Activated gamma-delta T cell treated with Interleukin-2 at 50 U/mL for 16 hours (primary cell): Measurements from ENCODE around the gene PSMD2.
"Not testable (repeated sequence)": the region's sequence is repeated elsewhere in the genome, so short reads cannot be mapped to it uniquely, and the experiment has no call there.

ENCODE experiments used
- DNase-seq: peaks from one replicate; pipeline ENCODE4 v3.0.0-alpha.2; 2020

The PSMD2 gene

GRCh38 chr3:184298759-184299487 lies at the start of gene PSMD2:
Gene PSMD2 (plus strand): TSS chr3:184299241. CDS start chr3:184299267, 26 bp downstream.
- DNase-seq: peak; percentile 98

DNA sequence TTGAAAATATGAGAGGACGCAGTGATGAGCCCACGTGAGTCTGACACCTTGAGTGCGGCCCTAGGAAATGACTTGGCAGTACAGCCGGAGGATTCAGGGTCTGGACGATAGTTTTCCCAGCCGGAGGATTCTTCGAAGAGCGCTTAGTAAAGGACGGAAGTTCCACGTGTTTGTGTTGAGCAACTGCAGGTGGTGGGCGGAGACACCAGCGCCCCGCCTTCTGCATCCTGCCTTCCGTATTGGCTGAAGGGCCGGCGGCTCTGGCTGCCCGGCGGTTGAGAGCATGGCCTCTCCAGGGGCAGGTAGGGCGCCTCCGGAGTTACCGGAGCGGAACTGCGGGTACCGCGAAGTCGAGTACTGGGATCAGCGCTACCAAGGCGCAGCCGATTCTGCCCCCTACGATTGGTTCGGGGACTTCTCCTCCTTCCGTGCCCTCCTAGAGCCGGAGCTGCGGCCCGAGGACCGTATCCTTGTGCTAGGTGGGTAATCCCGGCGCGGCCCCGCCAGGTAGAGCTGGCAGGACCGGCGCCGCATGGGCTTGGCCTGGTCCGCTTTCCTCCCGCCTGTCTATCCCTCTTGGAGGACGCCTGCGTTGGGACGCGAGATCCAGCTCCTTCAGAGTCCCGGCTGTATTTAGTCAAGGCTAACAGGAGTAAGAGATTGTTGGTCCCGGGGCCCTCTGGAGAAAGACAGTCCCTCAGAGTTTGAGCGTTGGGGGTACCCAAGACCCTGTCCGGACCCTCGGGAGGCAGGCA lies 49.5 kb upstream of the PSMD2 start, which contains the start of gene EEF1AKMT4:
Gene EEF1AKMT4, plus strand, starts transcription at position 261 of the 755 bp plus-strand sequence. Its CDS starts 23 bp downstream, at position 284.
- DNase-seq: peak; percentile 95

DNA sequence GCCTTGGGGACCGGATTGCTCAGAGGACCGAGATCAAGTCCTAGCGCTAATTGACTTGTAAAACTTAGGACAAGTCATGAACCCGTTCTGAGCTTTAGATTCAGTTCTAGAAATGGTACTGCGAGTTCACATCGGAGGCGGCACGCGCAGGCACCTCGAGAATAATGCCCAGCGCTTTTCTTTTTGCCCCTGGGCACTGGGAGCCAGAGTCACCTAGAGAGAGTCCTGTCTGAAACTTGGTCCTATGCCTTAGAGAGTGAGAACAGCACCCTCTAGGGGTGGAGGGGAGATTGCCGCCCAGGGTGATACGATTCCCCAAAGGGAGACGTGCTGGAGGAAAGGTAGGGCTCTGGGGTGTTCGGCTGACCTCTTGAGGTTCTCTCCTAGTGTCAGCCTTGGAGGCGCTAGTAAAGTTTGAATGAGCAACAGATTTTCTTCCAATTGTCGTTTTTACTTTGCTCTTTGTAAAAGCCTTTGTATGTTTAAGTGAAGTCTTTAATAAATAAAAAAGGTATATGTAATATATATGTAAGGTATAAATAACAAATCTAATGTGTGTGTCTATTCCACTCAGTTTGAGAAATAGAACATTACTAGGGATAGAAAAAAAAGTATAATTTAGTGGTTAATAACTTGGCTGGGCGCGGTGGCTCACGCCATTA lies 48.7 kb upstream of the PSMD2 start:
- DNase-seq: peak; percentile 90

DNA sequence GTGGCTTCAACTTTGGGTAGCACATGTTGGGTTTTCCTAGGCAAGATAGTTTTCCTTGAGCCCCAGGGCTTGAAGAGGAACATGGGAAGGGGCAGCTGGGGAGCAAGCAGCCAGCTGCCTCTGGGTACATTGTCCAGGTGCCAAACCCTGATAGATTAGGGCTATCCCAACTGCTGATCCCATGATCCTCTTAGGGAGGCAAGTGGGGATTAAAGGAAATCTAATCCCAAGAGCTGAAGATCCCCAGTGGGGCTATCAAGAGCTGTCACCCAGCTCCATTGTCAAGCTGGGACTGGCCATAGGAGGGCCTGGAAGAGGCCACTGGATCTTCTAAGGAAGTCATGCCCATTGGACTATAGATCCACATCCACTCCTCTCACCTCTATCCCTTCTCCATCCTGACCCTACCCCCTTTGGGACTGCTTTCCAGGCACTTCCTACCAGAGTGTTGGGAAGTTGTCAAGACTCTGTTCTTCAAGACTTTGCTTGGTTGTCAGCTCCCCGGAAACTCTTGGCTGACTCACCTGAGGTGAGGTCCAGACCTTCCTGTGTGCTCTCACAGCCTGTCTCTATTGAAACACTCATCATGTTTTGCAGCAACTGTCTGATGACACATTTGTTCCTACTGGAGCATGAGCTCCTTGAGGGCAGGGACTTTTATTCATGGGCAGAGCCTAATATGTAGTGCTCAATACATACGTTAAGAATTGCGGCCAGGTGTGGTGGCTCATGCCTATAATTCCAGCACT lies 43.6 kb upstream of the PSMD2 start:
- DNase-seq: no peak

DNA sequence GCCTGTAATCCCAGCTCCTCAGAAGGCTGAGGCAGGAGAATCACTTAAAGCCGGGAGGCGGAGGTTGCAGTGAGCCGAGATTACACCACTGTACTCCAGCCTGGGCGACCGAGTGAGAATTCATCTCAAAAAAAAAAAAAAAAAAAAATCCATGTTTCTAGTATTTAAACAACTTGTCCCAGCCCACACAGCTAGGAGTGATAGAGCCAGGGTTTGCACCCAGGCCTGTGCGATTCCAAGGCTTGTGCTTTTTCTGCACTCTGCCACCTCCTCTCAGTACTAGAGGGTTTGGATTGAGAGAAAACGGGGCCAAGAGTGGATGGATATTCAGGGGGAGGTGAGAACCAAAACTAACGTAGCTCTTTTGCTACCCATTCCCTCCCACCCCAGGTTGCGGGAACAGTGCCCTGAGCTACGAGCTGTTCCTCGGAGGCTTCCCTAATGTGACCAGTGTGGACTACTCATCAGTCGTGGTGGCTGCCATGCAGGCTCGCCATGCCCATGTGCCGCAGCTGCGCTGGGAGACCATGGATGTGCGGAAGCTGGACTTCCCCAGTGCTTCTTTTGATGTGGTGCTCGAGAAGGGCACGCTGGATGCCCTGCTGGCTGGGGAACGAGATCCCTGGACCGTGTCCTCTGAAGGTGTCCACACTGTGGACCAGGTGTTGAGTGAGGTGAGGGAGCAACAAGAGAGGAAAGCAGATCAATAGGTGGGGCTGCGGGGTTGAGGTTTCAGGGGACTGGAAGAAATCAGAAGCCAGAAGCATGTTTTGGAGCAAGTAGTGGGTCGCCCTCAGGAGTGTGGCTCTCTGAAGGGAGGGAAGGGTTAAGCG lies 41.7 kb upstream of the PSMD2 start:
- DNase-seq: no peak

DNA sequence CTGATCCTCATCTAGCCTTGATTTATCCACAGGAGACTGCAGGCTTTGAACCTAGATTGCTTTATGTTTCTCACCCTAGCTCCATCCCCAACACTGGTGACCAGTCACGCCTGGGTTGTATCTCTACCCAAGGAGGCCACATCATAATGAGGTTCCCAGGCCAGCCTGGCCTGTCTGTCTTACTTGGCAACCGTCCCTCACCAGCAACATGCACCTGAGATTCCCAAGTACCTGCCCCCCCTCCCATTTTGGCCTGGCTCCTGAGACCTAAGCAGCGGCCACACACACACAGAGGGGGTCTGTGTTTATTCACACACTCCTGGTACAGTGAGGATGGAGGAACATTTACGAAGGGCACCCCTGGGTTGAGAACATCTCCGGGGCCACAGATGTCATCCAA lies 40.1 kb upstream of the PSMD2 start:
- no peak for DNase-seq

DNA sequence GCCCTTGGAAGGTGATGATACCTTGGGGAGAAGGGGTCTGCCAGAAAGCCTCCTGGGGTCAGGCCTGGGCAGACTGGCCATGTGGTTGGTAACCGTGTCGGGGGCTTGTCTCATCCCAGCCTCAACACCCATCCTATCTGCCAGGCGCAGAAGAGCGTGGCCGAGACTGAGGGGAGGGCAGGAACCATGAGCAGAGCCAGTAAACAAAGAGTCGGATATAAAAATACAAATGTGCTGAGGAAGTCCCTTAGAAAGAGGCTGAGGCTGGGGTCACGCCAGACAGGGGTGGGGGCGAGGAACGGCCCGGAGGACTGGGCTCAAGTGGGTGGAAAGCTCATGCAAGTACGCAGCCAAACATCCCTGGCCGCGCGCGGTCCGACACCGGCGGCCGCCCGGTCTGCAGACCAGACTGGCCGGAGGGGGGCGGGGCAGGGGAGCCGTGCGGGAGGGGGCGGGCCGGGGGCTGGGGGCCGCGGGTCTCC lies 39.6 kb upstream of the PSMD2 start:
- DNase-seq: no peak

- peak; percentile 25 for DNase-seq
Measured at GRCh38 chr3:184259878-184260723, 38.9 kb upstream of the PSMD2 start.

- DNase-seq: no peak
Measured at GRCh38 chr3:184260724-184261269, 38.2 kb upstream of the PSMD2 start.

DNA sequence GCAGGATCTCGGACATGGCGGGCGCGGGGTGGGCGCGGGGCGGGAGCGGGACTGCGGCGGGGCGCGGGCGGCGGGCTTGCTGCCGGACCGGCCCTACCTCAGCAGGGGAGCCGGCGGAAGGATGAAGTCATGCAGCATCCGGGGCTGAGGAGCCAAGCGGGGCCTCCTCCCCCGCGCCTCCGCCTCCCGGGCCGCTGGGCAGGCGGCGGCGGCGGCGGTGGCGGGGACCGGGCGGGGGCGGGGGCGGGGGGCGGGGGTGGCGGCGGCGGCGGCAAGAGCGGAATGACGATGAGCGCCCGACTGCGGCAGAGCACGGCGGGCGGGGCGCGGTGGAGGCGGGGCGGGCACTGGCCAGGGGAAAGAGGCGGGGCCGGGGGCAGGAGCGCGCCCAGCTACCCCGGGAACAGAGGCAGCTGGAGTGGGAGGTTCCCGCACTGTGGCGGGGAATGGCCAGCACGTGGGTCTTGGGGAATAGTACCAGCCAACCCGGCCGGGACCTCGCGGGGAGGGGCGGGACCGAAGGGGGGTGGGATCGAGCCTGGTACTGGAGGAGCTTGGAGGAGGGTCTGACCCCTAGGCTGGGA lies 37.7 kb upstream of the PSMD2 start, which contains the start of gene CAMK2N2:
Gene CAMK2N2, minus strand, starts transcription at position 284 of the 584 bp plus-strand sequence. Its CDS starts 268 bp downstream, at position 16.
- DNase-seq: peak; percentile 38

GRCh38 chr3:184261854-184262763 lies 36.9 kb upstream of the PSMD2 start:
- no peak for DNase-seq

DNA sequence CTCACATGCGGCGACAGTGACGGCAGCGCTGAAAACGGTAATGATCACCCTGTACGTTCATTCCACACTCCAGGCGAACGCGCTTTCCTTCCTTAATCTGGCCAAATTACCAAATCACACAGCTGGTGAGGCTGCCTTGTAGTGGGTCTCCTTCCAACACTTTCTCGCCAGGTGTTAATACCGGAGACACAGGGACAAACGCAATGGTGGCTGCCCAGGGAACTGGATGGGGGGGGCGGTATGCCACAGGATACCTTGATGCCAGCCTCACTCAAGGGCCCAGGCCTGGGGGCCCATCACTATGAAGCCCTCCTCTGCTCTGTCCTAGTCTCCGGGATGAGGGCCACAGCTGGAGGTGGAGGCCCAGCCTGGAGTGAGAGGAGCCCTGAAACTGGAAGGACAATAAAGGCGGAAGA lies 36.3 kb upstream of the PSMD2 start:
- no peak for DNase-seq

DNA sequence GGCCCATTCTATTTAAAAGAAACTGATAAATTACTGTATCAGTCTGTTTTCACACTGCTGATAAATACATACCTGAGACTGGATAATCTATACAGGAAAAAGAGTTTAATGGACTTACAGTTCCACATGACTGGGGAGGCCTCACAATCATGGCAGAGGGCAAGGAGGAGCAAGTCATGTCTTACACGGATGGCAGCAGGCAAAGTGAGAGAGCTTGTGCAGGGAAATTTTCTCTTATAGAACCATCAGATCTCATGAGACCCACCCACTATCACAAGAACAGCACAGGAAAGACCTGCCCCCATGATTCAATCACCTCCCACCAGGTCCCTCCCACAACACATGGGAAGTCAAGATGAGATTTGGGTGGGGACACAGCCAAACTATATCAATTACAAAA lies 31.8 kb upstream of the PSMD2 start:
- DNase-seq: not testable (repeated sequence)

DNA sequence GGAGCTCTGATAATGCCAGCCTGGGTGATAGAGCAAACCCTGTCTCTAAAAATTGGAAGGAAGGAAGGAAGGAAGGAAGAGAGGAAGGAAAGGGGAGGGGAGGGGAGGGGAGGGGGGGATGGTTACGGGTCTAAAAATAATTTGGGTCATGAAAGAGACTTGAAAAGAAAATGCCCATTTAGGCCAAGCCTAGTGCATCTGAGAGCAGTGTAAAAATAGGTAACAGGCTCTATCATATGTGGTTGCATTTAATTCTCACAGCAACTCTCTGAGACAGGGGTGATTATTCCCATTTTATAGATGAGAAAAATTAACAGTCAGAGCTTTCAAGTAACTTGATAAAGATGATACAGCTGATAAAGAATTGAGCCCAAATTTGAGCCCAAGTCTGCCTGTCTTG lies 26.8 kb upstream of the PSMD2 start:
- no peak for DNase-seq

DNA sequence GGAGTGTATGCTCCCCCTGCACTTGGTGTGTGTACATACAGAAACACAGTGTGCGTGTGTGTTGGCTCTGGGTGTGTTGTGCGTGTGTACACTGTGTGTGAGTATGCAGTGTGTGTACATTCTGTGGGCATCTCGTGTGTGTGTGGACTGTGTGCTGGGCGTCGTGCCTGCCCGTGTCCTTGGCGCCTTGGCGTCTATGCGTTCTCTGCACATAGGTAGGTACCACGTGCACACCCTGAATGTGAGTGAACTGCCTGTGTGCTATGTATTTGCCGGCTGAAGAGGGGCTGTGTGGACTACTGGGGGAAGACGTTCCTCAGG lies 23.7 kb upstream of the PSMD2 start:
- DNase-seq: no peak

DNA sequence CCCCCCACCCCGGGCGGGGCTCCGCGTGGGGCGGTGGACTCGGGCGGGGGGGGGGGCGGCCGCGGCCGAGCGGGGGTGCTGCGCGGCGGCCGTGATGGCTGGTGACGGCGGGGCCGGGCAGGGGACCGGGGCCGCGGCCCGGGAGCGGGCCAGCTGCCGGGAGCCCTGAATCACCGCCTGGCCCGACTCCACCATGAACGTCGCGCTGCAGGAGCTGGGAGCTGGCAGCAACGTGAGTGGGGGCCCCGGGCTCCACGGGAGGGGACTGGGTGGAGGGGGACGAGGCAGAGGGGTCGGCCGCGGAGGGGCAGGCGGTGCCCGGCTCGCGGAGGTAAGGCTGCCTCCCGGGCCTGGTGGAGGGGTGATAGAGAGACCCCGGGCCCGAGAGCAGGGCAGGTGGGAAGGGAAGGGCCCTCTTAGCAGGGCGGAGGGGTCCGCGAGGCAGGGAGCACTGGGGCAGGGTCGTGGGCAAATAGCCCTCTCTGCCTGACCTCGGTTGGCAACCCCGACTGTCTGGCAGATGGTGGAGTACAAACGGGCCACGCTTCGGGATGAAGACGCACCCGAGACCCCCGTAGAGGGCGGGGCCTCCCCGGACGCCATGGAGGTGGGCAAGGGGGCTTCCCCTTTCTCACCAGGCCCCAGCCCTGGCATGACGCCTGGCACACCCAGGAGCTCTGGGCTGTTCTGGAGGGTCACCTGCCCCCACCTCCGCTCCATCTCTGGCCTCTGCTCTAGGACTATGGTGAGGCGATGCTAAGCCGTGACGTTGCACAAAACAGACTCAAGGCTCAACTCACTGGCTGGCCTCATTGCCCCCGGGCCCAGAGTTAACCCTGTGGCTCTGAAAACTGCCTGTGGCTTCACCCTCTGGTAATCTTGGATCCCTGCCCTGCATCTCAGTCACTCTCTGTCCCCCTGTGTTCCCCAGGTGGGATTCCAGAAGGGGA lies 22.8 kb upstream of the PSMD2 start, which contains the start of gene ECE2:
Gene ECE2, plus strand, starts transcription at position 62 of the 950 bp plus-strand sequence. Its CDS starts 132 bp downstream, at position 194.
- no peak for DNase-seq

- DNase-seq: no peak
Measured at GRCh38 chr3:184277366-184277765, 21.7 kb upstream of the PSMD2 start.

- DNase-seq: no peak
Measured at GRCh38 chr3:184282941-184283340, 16.1 kb upstream of the PSMD2 start.
